ENCODE results near the gene ANKRD36B.
"Not testable (repeated sequence)": the region's sequence is repeated elsewhere in the genome, so short reads cannot be mapped to it uniquely, and the experiment has no call there.

ANKRD36B gene

GRCh38 chr2:97548536-97548935 is 41.1 kb downstream of the ANKRD36B start:
- not testable (repeated sequence) for DNase-seq

GRCh38 chr2:97546711-97547110 is 43.0 kb downstream of the ANKRD36B start:
- DNase-seq = no peak

GRCh38 chr2:97544911-97545310 is 44.8 kb downstream of the ANKRD36B start:
- DNase-seq = not testable (repeated sequence)

GRCh38 chr2:97525904-97526303 is 63.8 kb downstream of the ANKRD36B start:
- not testable (repeated sequence) for DNase-seq

GRCh38 chr2:97523816-97524215 is 65.9 kb downstream of the ANKRD36B start:
- not testable (repeated sequence) for DNase-seq

- DNase-seq = not testable (repeated sequence)
Observed at GRCh38 chr2:97522916-97523555, 66.6 kb downstream of the ANKRD36B start.

GRCh38 chr2:97495651-97496050 is 94.0 kb downstream of the ANKRD36B start:
- not testable (repeated sequence) for DNase-seq

GRCh38 chr2:97490141-97490540 is 99.5 kb downstream of the ANKRD36B start:
- not testable (repeated sequence) for DNase-seq

Measured in NCI-H2171 treated with DMSO at 0.1 percent for 48 hours (cell line).